Astrocyte (in vitro differentiated cells and primary cell): ENCODE data around the gene CEP97. TPM values are rescaled to one million over a fixed set of nuclear protein-coding genes. Genes with fewer than 3 reads are reported as not detected.
"Not testable (repeated sequence)": the region's sequence is repeated elsewhere in the genome, so short reads cannot be mapped to it uniquely, and the experiment has no call there.

Experiments used
- DNase-seq: peaks from one replicate; pipeline ENCODE4 v3.0.0-alpha.2; 2010; ENCODE audit warnings: low read depth
- FAIRE-seq: peaks from 2 replicates; lab custom pipeline; 2011; peaks lifted over from hg19 to GRCh38; lab: Jason Lieb, UNC
- H2AFZ ChIP-seq: 2 replicates; pipeline ENCODE4 v1.6.0; 2012; ENCODE audit warnings: low read depth, low read length, inconsistent platforms
- H3K27ac ChIP-seq: 2 replicates; pipeline ENCODE4 v1.5.1; 2011; ENCODE audit warnings: low read depth, low read length, inconsistent platforms
- H3K27me3 ChIP-seq: 2 replicates; pipeline ENCODE4 v1.6.0; 2011; ENCODE audit warnings: low read length, inconsistent platforms; ENCODE audit not compliant: insufficient read depth
- H3K36me3 ChIP-seq: 2 replicates; pipeline ENCODE4 v1.5.1; 2011; ENCODE audit warnings: low read length, inconsistent platforms; ENCODE audit not compliant: insufficient read depth
- H3K4me1 ChIP-seq: 2 replicates; pipeline ENCODE4 v1.5.1; 2011; ENCODE audit warnings: low read length, inconsistent platforms; ENCODE audit not compliant: insufficient read depth
- H3K4me2 ChIP-seq: 2 replicates; pipeline ENCODE4 v1.6.0; 2012; ENCODE audit warnings: low read length, inconsistent platforms
- H3K4me3 ChIP-seq: 2 replicates; pipeline ENCODE4 v1.5.1; 2011; ENCODE audit warnings: low read depth, mild to moderate bottlenecking, low read length, inconsistent platforms; ENCODE audit not compliant: insufficient read depth
- H3K79me2 ChIP-seq: 2 replicates; pipeline ENCODE4 v1.6.0; 2012; ENCODE audit warnings: mild to moderate bottlenecking, low read length, inconsistent platforms; ENCODE audit not compliant: insufficient read depth
- H3K9ac ChIP-seq: 2 replicates; pipeline ENCODE4 v1.6.0; 2012; ENCODE audit warnings: mild to moderate bottlenecking, low read length, inconsistent platforms
- H3K9me3 ChIP-seq: 2 replicates; pipeline ENCODE4 v1.5.1; 2012; ENCODE audit warnings: low read depth, mild to moderate bottlenecking, low read length, inconsistent platforms; ENCODE audit not compliant: insufficient read depth
- H4K20me1 ChIP-seq: 2 replicates; pipeline ENCODE4 v1.6.0; 2012; ENCODE audit warnings: low read length, inconsistent platforms; ENCODE audit not compliant: insufficient read depth
- H3K27ac Mint-ChIP-seq: one replicate; pipeline ENCODE4 v1.8.0; 2021; ENCODE audit warnings: mild to moderate bottlenecking, mixed read lengths; ENCODE audit not compliant: unreplicated experiment
- H3K27me3 Mint-ChIP-seq: one replicate; pipeline ENCODE4 v1.8.0; 2021; ENCODE audit warnings: low read depth, mixed read lengths; ENCODE audit not compliant: unreplicated experiment
- H3K36me3 Mint-ChIP-seq: one replicate; pipeline ENCODE4 v1.8.0; 2021; ENCODE audit warnings: low read depth, mixed read lengths; ENCODE audit not compliant: unreplicated experiment
- H3K4me1 Mint-ChIP-seq: one replicate; pipeline ENCODE4 v1.8.0; 2021; ENCODE audit warnings: low read depth, mixed read lengths; ENCODE audit not compliant: unreplicated experiment
- H3K4me3 Mint-ChIP-seq: one replicate; pipeline ENCODE4 v1.8.0; 2021; ENCODE audit warnings: mild to moderate bottlenecking, moderate library complexity, mixed read lengths; ENCODE audit not compliant: unreplicated experiment
- H3K9me3 Mint-ChIP-seq: one replicate; pipeline ENCODE4 v1.8.0; 2021; ENCODE audit warnings: mild to moderate bottlenecking, mixed read lengths; ENCODE audit not compliant: unreplicated experiment
- EZH2 ChIP-seq: IDR thresholded peaks from 2 replicates; pipeline ENCODE4 v1.6.1; 2012; ENCODE audit warnings: mild to moderate bottlenecking, low read length, inconsistent platforms; ENCODE audit not compliant: insufficient read depth
- total RNA-seq: library from RNA; stranded (reverse); gene quantifications from 2 replicates; pipeline ENCODE4 v1.2.1, GENCODE V29; 2021
- TF ChIP-seq, protein P1 (sequence below): IDR thresholded peaks from 2 replicates; pipeline ENCODE4 v1.5.1; 2011; ENCODE audit warnings: low read depth, mild to moderate bottlenecking, inconsistent platforms, low read length, moderate library complexity; ENCODE audit not compliant: insufficient read depth

CEP97 gene
- total RNA-seq, 1 donor from 2014 or later = 11.5 TPM

DNA sequence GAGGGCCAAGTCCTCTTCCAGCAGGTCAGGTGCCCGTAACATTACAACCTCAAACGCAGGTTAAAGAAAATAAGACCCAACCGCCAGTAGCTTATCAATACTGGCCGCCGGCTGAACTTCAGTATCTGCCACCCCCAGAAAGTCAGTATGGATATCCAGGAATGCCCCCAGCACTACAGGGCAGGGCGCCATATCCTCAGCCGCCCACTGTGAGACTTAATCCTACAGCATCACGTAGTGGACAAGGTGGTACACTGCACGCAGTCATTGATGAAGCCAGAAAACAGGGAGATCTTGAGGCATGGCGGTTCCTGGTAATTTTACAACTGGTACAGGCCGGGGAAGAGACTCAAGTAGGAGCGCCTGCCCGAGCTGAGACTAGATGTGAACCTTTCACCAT lies 30.9 kb upstream of the CEP97 start:
- TF ChIP-seq, protein P1, sequence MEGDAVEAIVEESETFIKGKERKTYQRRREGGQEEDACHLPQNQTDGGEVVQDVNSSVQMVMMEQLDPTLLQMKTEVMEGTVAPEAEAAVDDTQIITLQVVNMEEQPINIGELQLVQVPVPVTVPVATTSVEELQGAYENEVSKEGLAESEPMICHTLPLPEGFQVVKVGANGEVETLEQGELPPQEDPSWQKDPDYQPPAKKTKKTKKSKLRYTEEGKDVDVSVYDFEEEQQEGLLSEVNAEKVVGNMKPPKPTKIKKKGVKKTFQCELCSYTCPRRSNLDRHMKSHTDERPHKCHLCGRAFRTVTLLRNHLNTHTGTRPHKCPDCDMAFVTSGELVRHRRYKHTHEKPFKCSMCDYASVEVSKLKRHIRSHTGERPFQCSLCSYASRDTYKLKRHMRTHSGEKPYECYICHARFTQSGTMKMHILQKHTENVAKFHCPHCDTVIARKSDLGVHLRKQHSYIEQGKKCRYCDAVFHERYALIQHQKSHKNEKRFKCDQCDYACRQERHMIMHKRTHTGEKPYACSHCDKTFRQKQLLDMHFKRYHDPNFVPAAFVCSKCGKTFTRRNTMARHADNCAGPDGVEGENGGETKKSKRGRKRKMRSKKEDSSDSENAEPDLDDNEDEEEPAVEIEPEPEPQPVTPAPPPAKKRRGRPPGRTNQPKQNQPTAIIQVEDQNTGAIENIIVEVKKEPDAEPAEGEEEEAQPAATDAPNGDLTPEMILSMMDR = peak; percentile 30
- not testable (repeated sequence) for H4K20me1 ChIP-seq, H3K27ac Mint-ChIP-seq, H2AFZ ChIP-seq, H3K27me3 Mint-ChIP-seq, H3K4me1 ChIP-seq, H3K36me3 Mint-ChIP-seq, H3K36me3 ChIP-seq, H3K9me3 Mint-ChIP-seq, H3K4me2 ChIP-seq, H3K9me3 ChIP-seq, H3K27ac ChIP-seq, FAIRE-seq, H3K27me3 ChIP-seq, H3K79me2 ChIP-seq, H3K4me3 ChIP-seq, H3K4me3 Mint-ChIP-seq, H3K4me1 Mint-ChIP-seq, H3K9ac ChIP-seq
- peak; percentile 27 for DNase-seq

DNA sequence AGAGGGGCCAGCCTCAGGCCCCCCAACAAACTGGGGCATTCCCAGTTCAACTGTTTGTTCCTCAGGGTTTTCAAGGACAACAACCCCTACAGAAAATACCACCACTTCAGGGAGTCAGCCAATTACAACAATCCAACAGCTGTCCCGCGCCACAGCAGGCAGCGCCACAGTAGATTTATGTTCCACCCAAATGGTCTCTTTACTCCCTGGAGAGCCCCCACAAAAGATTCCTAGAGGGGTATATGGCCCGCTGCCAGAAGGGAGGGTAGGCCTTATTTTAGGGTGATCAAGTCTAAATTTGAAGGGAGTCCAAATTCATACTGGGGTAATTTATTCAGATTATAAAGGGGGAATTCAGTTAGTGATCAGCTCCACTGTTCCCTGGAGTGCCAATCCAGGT lies 29.6 kb upstream of the CEP97 start:
- H3K4me3 Mint-ChIP-seq, DNase-seq, H3K27ac ChIP-seq, H3K4me1 ChIP-seq, H3K79me2 ChIP-seq, H3K36me3 ChIP-seq, H4K20me1 ChIP-seq, H3K27me3 ChIP-seq, H3K4me1 Mint-ChIP-seq, FAIRE-seq, H3K9me3 ChIP-seq, H3K9me3 Mint-ChIP-seq, H2AFZ ChIP-seq, H3K4me3 ChIP-seq, H3K36me3 Mint-ChIP-seq, H3K9ac ChIP-seq, H3K27me3 Mint-ChIP-seq, H3K4me2 ChIP-seq, H3K27ac Mint-ChIP-seq: not testable (repeated sequence)

DNA sequence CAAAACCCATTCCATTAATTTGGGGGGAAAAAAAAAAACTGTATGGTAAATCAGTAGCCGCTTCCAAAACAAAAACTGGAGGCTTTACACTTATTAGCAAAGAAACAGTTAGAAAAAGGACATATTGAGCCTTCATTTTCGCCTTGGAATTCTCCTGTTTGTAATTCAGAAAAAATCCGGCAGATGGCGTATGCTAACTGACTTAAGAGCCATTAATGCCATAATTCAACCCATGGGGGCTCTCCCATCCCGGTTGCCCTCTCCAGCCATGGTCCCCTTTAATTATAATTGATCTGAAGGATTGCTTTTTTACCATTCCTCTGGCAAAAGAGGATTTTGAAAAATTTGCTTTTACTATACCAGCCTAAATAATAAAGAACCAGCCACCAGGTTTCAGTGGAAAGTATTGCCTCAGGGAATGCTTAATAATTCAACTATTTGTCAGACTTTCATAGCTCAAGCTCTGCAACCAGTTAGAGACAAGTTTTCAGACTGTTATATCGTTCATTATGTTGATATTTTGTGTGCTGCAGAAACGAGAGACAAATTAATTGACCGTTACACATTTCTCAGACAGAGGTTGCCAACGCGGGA lies 28.5 kb upstream of the CEP97 start:
- no peak overlapping the region for H3K9ac ChIP-seq

More for the DNA sequence above, 28.5 kb upstream of the CEP97 start:
- no peaks in the 10 kb centered on the region for H3K36me3 ChIP-seq
- H3K9me3 Mint-ChIP-seq = no peaks in the 10 kb centered on the region
- H2AFZ ChIP-seq = no peak overlapping the region
- H3K27me3 ChIP-seq = no peaks in the 10 kb centered on the region
- H3K4me1 ChIP-seq = no peaks in the 10 kb centered on the region
- H3K4me3 ChIP-seq = no peak overlapping the region
- TF ChIP-seq EZH2 = no peak
- TF ChIP-seq, protein P1 = peak; percentile 70
- FAIRE-seq (no peak), DNase-seq (peak; percentile 25)
- H3K27ac Mint-ChIP-seq = no peak overlapping the region
- no peaks in the 10 kb centered on the region for H3K36me3 Mint-ChIP-seq
- H3K27ac ChIP-seq = no peak overlapping the region
- H3K27me3 Mint-ChIP-seq = no peaks in the 10 kb centered on the region
- H3K79me2 ChIP-seq = no peaks in the 10 kb centered on the region
- no peak overlapping the region for H3K4me3 Mint-ChIP-seq
- no peak overlapping the region for H3K4me2 ChIP-seq
- peaks cover 9% of the 10 kb centered on the region for H3K4me1 Mint-ChIP-seq
- H3K9me3 ChIP-seq = no peaks in the 10 kb centered on the region
- H4K20me1 ChIP-seq = no peaks in the 10 kb centered on the region
